HG03045 (cell line): Measurements from ENCODE around the gene GUCY1A1.

Experiments used
- ATAC-seq: cut with Tn5 transposase; IDR thresholded peaks from one replicate; pipeline ENCODE4 v1.9.1; 2021; ENCODE audit warnings: mild to moderate bottlenecking, moderate library complexity; ENCODE audit not compliant: unreplicated experiment

Gene GUCY1A1

GRCh38 chr4:155724731-155725130 lies 58.1 kb downstream of the GUCY1A1 start:
- ATAC-seq = no peak

GRCh38 chr4:155734065-155734464 lies 67.4 kb downstream of the GUCY1A1 start:
- ATAC-seq = no peak

GRCh38 chr4:155734951-155735350 lies 68.3 kb downstream of the GUCY1A1 start:
- ATAC-seq = no peak

- no peak for ATAC-seq
Measured at GRCh38 chr4:155735496-155735895, 68.8 kb downstream of the GUCY1A1 start.

- no peak for ATAC-seq
Measured at GRCh38 chr4:155738548-155738947, 71.9 kb downstream of the GUCY1A1 start.

- no peak for ATAC-seq
Measured at GRCh38 chr4:155741546-155741945, 74.9 kb downstream of the GUCY1A1 start.

GRCh38 chr4:155742310-155743015 lies 75.8 kb downstream of the GUCY1A1 start:
- no peak for ATAC-seq

GRCh38 chr4:155745984-155746383 lies 79.3 kb downstream of the GUCY1A1 start:
- no peak for ATAC-seq

GRCh38 chr4:155748039-155748438 lies 81.4 kb downstream of the GUCY1A1 start:
- ATAC-seq = no peak

GRCh38 chr4:155749041-155749440 lies 82.4 kb downstream of the GUCY1A1 start:
- ATAC-seq = no peak

GRCh38 chr4:155751569-155751968 lies 84.9 kb downstream of the GUCY1A1 start:
- ATAC-seq = no peak

- ATAC-seq = no peak
Measured at GRCh38 chr4:155757745-155758265, 91.2 kb downstream of the GUCY1A1 start.

GRCh38 chr4:155758481-155759371 lies 92.1 kb downstream of the GUCY1A1 start, which contains the start of gene GUCY1B1:
Gene GUCY1B1, plus strand, starts transcription at chr4:155759021. Its CDS starts 120 bp downstream, at chr4:155759141.
- peak; percentile 98 for ATAC-seq

- peak; percentile 22 for ATAC-seq
Measured at GRCh38 chr4:155759372-155760252, 93.0 kb downstream of the GUCY1A1 start.

- no peak for ATAC-seq
Measured at GRCh38 chr4:155761047-155761446, 94.4 kb downstream of the GUCY1A1 start.

GRCh38 chr4:155761916-155762315 lies 95.3 kb downstream of the GUCY1A1 start:
- no peak for ATAC-seq

- no peak for ATAC-seq
Measured at GRCh38 chr4:155762334-155762733, 95.7 kb downstream of the GUCY1A1 start.

- ATAC-seq = no peak
Measured at GRCh38 chr4:155763551-155763950, 96.9 kb downstream of the GUCY1A1 start.

GRCh38 chr4:155765149-155765548 lies 98.5 kb downstream of the GUCY1A1 start:
- ATAC-seq = no peak

GRCh38 chr4:155766622-155767021 lies 100.0 kb downstream of the GUCY1A1 start:
- no peak for ATAC-seq

- no peak for ATAC-seq
Measured at GRCh38 chr4:155768370-155768769, 101.7 kb downstream of the GUCY1A1 start.
